ENCODE measurements around the gene LEKR1.

DNA sequence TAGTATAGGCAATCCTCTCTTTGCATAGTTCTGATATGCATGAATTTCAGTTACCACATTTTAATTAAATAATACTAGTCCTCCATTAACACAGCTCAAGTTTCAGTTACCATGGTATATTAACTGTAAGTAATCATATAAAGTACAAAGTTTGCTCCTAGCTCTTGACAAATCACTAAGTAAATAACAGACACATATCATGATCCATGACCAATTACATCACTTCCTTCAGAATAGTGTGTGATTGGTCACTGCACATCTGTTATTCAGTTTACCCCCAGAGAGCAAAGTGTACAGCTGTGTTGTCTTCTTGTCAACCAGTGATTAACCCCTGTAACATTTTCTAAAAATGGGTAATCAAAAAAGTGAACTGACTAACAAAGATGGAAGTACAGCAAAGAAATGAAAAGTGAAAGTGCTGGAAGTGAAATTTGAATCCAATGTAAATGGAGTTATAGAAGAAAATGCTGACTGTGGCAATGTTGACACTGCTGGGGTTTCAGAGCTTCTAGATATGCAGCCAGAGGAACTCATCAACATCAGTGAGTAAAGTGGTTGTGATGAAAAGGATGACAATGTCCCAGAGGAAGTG lies 30.2 kb upstream of the LEKR1 start:
- TF ChIP-seq, protein P1, sequence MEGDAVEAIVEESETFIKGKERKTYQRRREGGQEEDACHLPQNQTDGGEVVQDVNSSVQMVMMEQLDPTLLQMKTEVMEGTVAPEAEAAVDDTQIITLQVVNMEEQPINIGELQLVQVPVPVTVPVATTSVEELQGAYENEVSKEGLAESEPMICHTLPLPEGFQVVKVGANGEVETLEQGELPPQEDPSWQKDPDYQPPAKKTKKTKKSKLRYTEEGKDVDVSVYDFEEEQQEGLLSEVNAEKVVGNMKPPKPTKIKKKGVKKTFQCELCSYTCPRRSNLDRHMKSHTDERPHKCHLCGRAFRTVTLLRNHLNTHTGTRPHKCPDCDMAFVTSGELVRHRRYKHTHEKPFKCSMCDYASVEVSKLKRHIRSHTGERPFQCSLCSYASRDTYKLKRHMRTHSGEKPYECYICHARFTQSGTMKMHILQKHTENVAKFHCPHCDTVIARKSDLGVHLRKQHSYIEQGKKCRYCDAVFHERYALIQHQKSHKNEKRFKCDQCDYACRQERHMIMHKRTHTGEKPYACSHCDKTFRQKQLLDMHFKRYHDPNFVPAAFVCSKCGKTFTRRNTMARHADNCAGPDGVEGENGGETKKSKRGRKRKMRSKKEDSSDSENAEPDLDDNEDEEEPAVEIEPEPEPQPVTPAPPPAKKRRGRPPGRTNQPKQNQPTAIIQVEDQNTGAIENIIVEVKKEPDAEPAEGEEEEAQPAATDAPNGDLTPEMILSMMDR (IDR thresholded peaks at IDR 0.05; ENCODE audit: extremely low read depth in 1 of 2, insufficient read depth in 1 of 2, low read depth in 1 of 2, low read length in 2 of 2) = no peak
- no peak for TF ChIP-seq POLR2A (IDR thresholded peaks at IDR 0.05; ENCODE audit: low read depth, low read length)
- TF ChIP-seq MYC (IDR thresholded peaks at IDR 0.05; ENCODE audit: low read depth, low read length) = no peak
- TF ChIP-seq POLR2AphosphoS5 (IDR thresholded peaks at IDR 0.05; ENCODE audit: insufficient read depth, low read depth, low read length) = no peak
- TF ChIP-seq, protein P2, sequence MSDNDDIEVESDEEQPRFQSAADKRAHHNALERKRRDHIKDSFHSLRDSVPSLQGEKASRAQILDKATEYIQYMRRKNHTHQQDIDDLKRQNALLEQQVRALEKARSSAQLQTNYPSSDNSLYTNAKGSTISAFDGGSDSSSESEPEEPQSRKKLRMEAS (IDR thresholded peaks at IDR 0.05; ENCODE audit: insufficient read depth, insufficient read length) = no peak
- TF ChIP-seq EZH2 (IDR thresholded peaks at IDR 0.05; ENCODE audit: borderline replicate concordance, low read depth, low read length, severe bottlenecking) = no peak
- TF ChIP-seq JUN (IDR thresholded peaks at IDR 0.05; ENCODE audit: borderline replicate concordance, insufficient read depth, insufficient read length, low read depth) = no peak
- no peak for TF ChIP-seq FOS (IDR thresholded peaks at IDR 0.05; ENCODE audit: borderline replicate concordance, insufficient read depth, low read length)

Data from endothelial cell of umbilical vein (primary cell).